Measurements from ENCODE around the gene ZPLD1. TPM values are rescaled to one million over a fixed set of nuclear protein-coding genes. Genes with fewer than 3 reads are reported as not detected.

Gene ZPLD1
- total and polyA plus RNA-seq, 2 of the 8 experiments (the other 6 are each of a cell fraction or from before 2014, with no cell fraction given), result not detected

DNA sequence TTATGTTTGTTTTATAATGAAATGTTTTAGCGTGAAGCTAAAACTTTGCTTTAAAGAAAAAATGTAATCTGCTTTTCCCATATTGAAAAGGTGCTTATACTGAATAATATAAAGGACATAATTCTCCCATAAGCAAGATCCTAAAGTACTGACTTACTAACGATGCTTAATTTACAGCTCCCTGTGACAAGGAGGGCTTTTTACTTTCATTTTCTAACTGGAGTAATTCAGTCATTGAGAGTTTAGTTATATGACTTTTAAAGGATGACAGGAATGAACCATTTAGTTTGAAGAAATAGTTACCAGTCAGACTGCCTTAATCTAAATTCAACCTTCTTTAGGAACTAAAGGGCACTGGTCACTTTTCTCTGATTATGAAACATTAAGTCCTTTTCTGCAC is 19.3 kb upstream of the ZPLD1 start:
- Histone ChIP-seq H3K23ac (ENCODE audit: insufficient read length) (no peak overlapping the region), H3K36me3 (ENCODE audit: control insufficient read depth in 2 of 4, insufficient read depth in 4 of 4, low read length in 3 of 4) (no peaks in the 10 kb centered on the region), H3K4me2 (ENCODE audit: insufficient read depth in 1 of 2, low read depth in 2 of 2, low read length in 2 of 2) (no peak overlapping the region), H2BK120ac (replicated peaks; ENCODE audit: low read depth, low read length) (no peak overlapping the region), H3K79me2 (ENCODE audit: control insufficient read depth in 1 of 2, insufficient read depth in 2 of 2, low read length in 2 of 2) (no peaks in the 10 kb centered on the region), H3K4ac (replicated peaks; ENCODE audit: insufficient read length, low read depth, low read length) (no peak overlapping the region), H3K27me3 (replicated peaks in 1 of 4; ENCODE audit: control insufficient read depth in 3 of 4, extremely low read depth in 1 of 4, insufficient read depth in 3 of 4, low read length in 3 of 4) (no peaks in the 10 kb centered on the region), H3K14ac (ENCODE audit: insufficient read length) (no peak overlapping the region), H3K23me2 (ENCODE audit: low read depth, low read length) (no peaks in the 10 kb centered on the region), H3K4me3 (ENCODE audit: extremely low read depth in 1 of 4, insufficient read depth in 2 of 4, low read depth in 3 of 4, low read length in 4 of 4) (no peak overlapping the region), H2AK5ac (ENCODE audit: low read depth, low read length) (no peak overlapping the region), H2BK15ac (ENCODE audit: low read length) (no peak overlapping the region), H3K27ac (ENCODE audit: low read depth, low read length) (no peak overlapping the region), H4K91ac (replicated peaks; ENCODE audit: insufficient read length, low read length) (no peak overlapping the region), H2BK12ac (ENCODE audit: low read depth, low read length) (no peak overlapping the region), H2BK5ac (ENCODE audit: low read depth, low read length) (no peak overlapping the region), H2AFZ (ENCODE audit: low read length) (no peak overlapping the region), H3K18ac (ENCODE audit: extremely low read depth, low read length) (no peak overlapping the region), H4K8ac (ENCODE audit: extremely low read depth, insufficient read depth, low read length) (no peak overlapping the region), H3K56ac (replicated peaks; ENCODE audit: insufficient read length, low read depth, low read length) (no peak overlapping the region), H3K79me1 (ENCODE audit: low read depth, low read length) (no peaks in the 10 kb centered on the region), H3K9me3 (ENCODE audit: insufficient read depth in 2 of 2, low read depth in 1 of 2, low read length in 1 of 2) (no peaks in the 10 kb centered on the region), H3K4me1 (replicated peaks in 1 of 4; ENCODE audit: control insufficient read depth in 3 of 4, insufficient read depth in 4 of 4, low read length in 3 of 4) (no peaks in the 10 kb centered on the region), H4K5ac (ENCODE audit: insufficient read length, low read depth, low read length) (no peak overlapping the region), H4K20me1 (replicated peaks in 1 of 2; ENCODE audit: control insufficient read depth in 1 of 2, insufficient read depth in 2 of 2, low read length in 2 of 2) (no peaks in the 10 kb centered on the region), H2BK20ac (ENCODE audit: low read length) (no peak overlapping the region), H3K9ac (replicated peaks in 1 of 4; ENCODE audit: extremely low read depth in 1 of 4, low read depth in 3 of 4, low read length in 3 of 4) (no peak overlapping the region)
- ChIA-PET POLR2A (ENCODE audit: partially characterized antibody) (no interaction called here), CTCF (ENCODE audit: partially characterized antibody) (interaction anchor here (0.9 to 1.5 kb wide), 2 partner anchors 14 to 54 kb away, joined by 3 read pairs; no protein-coding TSS in a partner anchor)
- 92% methylated on average over 2 of the region's 2 CpGs; no CpG with 5 or more reads in 1 of the 2 experiments for WGBS, 2 experiments (ENCODE audit: extremely low coverage in 1 of 2, insufficient coverage in 1 of 2, insufficient read length in 1 of 2, insufficient replicate concordance in 2 of 2, low coverage in 1 of 2, low lambda C conversion rate in 2 of 2, missing lambda C conversion rate in 1 of 2)
- DNase-seq (ENCODE audit: low read depth in 1 of 2, low spot score in 2 of 2) (no peak), FAIRE-seq (no peak)
- TF ChIP-seq TAF1 (IDR thresholded peaks at IDR 0.05; ENCODE audit: low read depth, low read length) (no peak), BCL11A (IDR thresholded peaks at IDR 0.05; ENCODE audit: low read depth in 2 of 2, low read length in 2 of 2) (no peak), CEBPB (IDR thresholded peaks at IDR 0.05; ENCODE audit: low read depth, low read length) (no peak), EP300 (IDR thresholded peaks at IDR 0.05; ENCODE audit: borderline replicate concordance in 1 of 2, low read depth in 2 of 2, low read length in 2 of 2) (no peak), KDM5A (IDR thresholded peaks at IDR 0.05; ENCODE audit: low read length) (no peak)
